Right lobe of liver (tissue), 6 donors: ENCODE measurements around the gene DUSP14. TPM values are rescaled to one million over a fixed set of nuclear protein-coding genes. Genes with fewer than 3 reads are reported as not detected.

ENCODE experiments used
- ATAC-seq, 4 donors: fragments of 200-7000 bp; cut with Tn5 transposase; one replicate each; pipeline ENCODE4 v1.9.1; 2020; ENCODE audit warnings: mild to moderate bottlenecking in 4 of 4, moderate library complexity in 4 of 4
- DNase-seq, 3 donors: peaks; one replicate each; pipeline ENCODE4 v3.0.0-alpha.2; 2020
- H3K27ac ChIP-seq, 3 donors: fragments of 200-600 bp; one replicate each; pipeline ENCODE4 v1.8.0; 2022
- H3K27me3 ChIP-seq, 2 donors: fragments of 200-600 bp; one replicate each; pipeline ENCODE4 v1.8.0; 2022
- H3K36me3 ChIP-seq, 4 donors: fragments of 200-600 bp; sonication (generic) in 1 of 4; one replicate each; pipeline versions ENCODE4 v1.5.1 to v1.8.0; 2017 to 2022; ENCODE audit warnings: control low read depth in 1 of 4
- H3K4me1 ChIP-seq, 4 donors: fragments of 200-600 bp; sonication (generic) in 1 of 4; one replicate each; pipeline versions ENCODE4 v1.5.1 to v1.8.0; 2017 to 2022; ENCODE audit warnings: control low read depth in 1 of 4
- H3K4me3 ChIP-seq, 3 donors: fragments of 200-600 bp; one replicate each; pipeline ENCODE4 v1.8.0; 2022
- H3K9me3 ChIP-seq, 4 donors: fragments of 200-600 bp; sonication (generic) in 1 of 4; one replicate each; pipeline versions ENCODE4 v1.5.1 to v1.8.0; 2017 to 2022; ENCODE audit warnings: control low read depth in 1 of 4
- CTCF ChIP-seq, 4 donors: fragments of 200-600 bp in 3 of 4; fragments of 450-650 bp in 1 of 4; IDR thresholded peaks; one replicate each; pipeline versions ENCODE4 v1.5.1 to v1.8.0; 2016 to 2022; ENCODE audit warnings: antibody characterized with exemption in 4 of 4, mild to moderate bottlenecking in 2 of 4
- POLR2A ChIP-seq: fragments of 450-650 bp; IDR thresholded peaks from one replicate; pipeline ENCODE4 v1.6.1; 2017; ENCODE audit warnings: antibody characterized with exemption, mild to moderate bottlenecking
- WGBS: methylation state at CpG from one replicate; pipeline ENCODE4 v1.1.6; 2018; ENCODE audit warnings: low coverage, low lambda C conversion rate; ENCODE audit not compliant: insufficient coverage; ENCODE audit errors: missing lambda C conversion rate; 5-methylcytosine and 5-hydroxymethylcytosine counted together
- intact Hi-C, 2 donors: fragments of 100-400 bp; cut with DNase I; formaldehyde crosslinking; loops; one replicate each; pipeline versions ENCODE4 v1.11.2 to v1.14.1; 2022
- total RNA-seq, 6 experiments: library from RNA; depleted of rRNA in 2 of 6; stranded (reverse); fragments of >200 nt in 2 of 6; fragmentation: NEBNext Ultra II Directional in 3 of 6; extraction: Animal tissue kit (Norgen Biotek cat#: 25700) in 3 of 6; gene quantifications; one replicate each; pipeline versions ENCODE4 v1.1.0 to v1.2.4, GENCODE V29; 2016 to 2023
- donor health status: DM: no; HTN: yes; CAD: no.
- donor health status: DM: no; HTN: no; CAD: no.
- donor health status: DM: no; HTN: no; CAD: no.
- donor health status: DM: no; HTN: yes; CAD: no.
- donor health status: DM: no; HTN: yes; CAD: no.

DUSP14 gene
- total RNA-seq, 6 experiments from 2014 or later = 10.6 to 21.2 (median 13.2) TPM

- Histone ChIP-seq H3K4me1 (no peaks in the 10 kb centered on the region), H3K27ac (no peak overlapping the region), H3K27me3 (no peaks in the 10 kb centered on the region), H3K9me3 (no peaks in the 10 kb centered on the region), H3K36me3 (peaks cover 0 to 47% (median 19%) of the 10 kb centered on the region in 4 donors), H3K4me3 (no peak overlapping the region)
- TF ChIP-seq POLR2A (no peak), CTCF (IDR thresholded peaks at IDR 0.05) (no peak)
- ATAC-seq (no peak), DNase-seq (no peak)
- WGBS = 57% methylated on average over 5 of the region's 5 CpGs
- intact Hi-C loops = no loop called here
Observed at GRCh38 chr17:37519251-37519985, 29.7 kb downstream of the DUSP14 start.

- 75% methylated on average over 5 of the region's 8 CpGs for WGBS
- ATAC-seq = no peak
- DNase-seq = no peak
- peaks cover 0 to 47% (median 17%) of the 10 kb centered on the region in 4 donors for H3K36me3 ChIP-seq
- H3K4me1 ChIP-seq = no peaks in the 10 kb centered on the region
- H3K9me3 ChIP-seq = no peaks in the 10 kb centered on the region
- intact Hi-C loops = no loop called here
- H3K4me3 ChIP-seq = no peak overlapping the region
- TF ChIP-seq POLR2A = no peak
- H3K27ac ChIP-seq = no peak overlapping the region
- no peaks in the 10 kb centered on the region for H3K27me3 ChIP-seq
Observed at GRCh38 chr17:37520174-37520573, 30.5 kb downstream of the DUSP14 start.

GRCh38 chr17:37521821-37522220, 32.1 kb downstream of the DUSP14 start:
- Histone ChIP-seq H3K27me3 (no peaks in the 10 kb centered on the region), H3K9me3 (no peaks in the 10 kb centered on the region), H3K27ac (no peak overlapping the region), H3K36me3 (peaks cover 0 to 49% (median 11%) of the 10 kb centered on the region in 4 donors), H3K4me3 (no peak overlapping the region), H3K4me1 (no peaks in the 10 kb centered on the region)
- TF ChIP-seq CTCF (IDR thresholded peaks at IDR 0.05) (no peak), POLR2A (no peak)
- DNase-seq (no peak), ATAC-seq (no peak)
- intact Hi-C loops = no loop called here
- WGBS = 93% methylated on average over 4 of the region's 5 CpGs

GRCh38 chr17:37523715-37524219, 34.1 kb downstream of the DUSP14 start:
- DNase-seq = no peak
- no peak for ATAC-seq
- intact Hi-C loops = no loop called here
- Histone ChIP-seq H3K4me1 (no peaks in the 10 kb centered on the region), H3K27ac (no peak overlapping the region), H3K9me3 (no peaks in the 10 kb centered on the region), H3K4me3 (no peak overlapping the region), H3K36me3 (peaks cover 0 to 34% (median 0%) of the 10 kb centered on the region in 4 donors), H3K27me3 (no peaks in the 10 kb centered on the region)
- 82% methylated on average over 7 of the region's 8 CpGs for WGBS
- TF ChIP-seq POLR2A (no peak), CTCF (IDR thresholded peaks at IDR 0.05) (no peak)

GRCh38 chr17:37527249-37527851, 37.7 kb downstream of the DUSP14 start:
- no peaks in the 10 kb centered on the region for H3K9me3 ChIP-seq
- ATAC-seq = peak; percentile 67 to 85 (median 78)
- TF ChIP-seq POLR2A (no peak), CTCF (IDR thresholded peaks at IDR 0.05) (peak; percentile 49 to 60 (median 58))
- no peaks in the 10 kb centered on the region for H3K27me3 ChIP-seq
- no peak overlapping the region for H3K27ac ChIP-seq
- peaks cover 0 to 53% (median 3%) of the 10 kb centered on the region in 4 donors for H3K36me3 ChIP-seq
- H3K4me3 ChIP-seq = no peak overlapping the region
- intact Hi-C loops = no loop called here
- DNase-seq = no peak
- WGBS = 51% methylated on average over 5 of the region's 5 CpGs
- H3K4me1 ChIP-seq = no peaks in the 10 kb centered on the region
